Fibroblast of pulmonary artery (primary cell): ENCODE results near the gene RAP1A.

Experiments
- DNase-seq: peaks from one replicate; pipeline ENCODE4 v3.0.0-alpha.2; 2010; ENCODE audit warnings: low read depth
- H3K4me3 ChIP-seq: replicated peaks from 2 replicates; pipeline ENCODE4 v1.5.1; 2011; ENCODE audit warnings: low read depth, mild to moderate bottlenecking, control low read depth, low read length, moderate library complexity
- CTCF ChIP-seq: IDR thresholded peaks from 2 replicates; pipeline ENCODE4 v1.5.1; 2011; ENCODE audit warnings: mild to moderate bottlenecking, control low read depth, low read length, inconsistent platforms; ENCODE audit errors: missing control alignments

RAP1A gene

GRCh38 chr1:111660204-111661150, 40.9 kb downstream of the RAP1A start:
- DNase-seq = peak; percentile 41
- no peak overlapping the region for H3K4me3 ChIP-seq
- no peak for TF ChIP-seq CTCF

- DNase-seq = no peak
- H3K4me3 ChIP-seq = no peak overlapping the region
- TF ChIP-seq CTCF = no peak
Measured at GRCh38 chr1:111664652-111665051, 45.1 kb downstream of the RAP1A start.

GRCh38 chr1:111665497-111665896, 45.9 kb downstream of the RAP1A start:
- DNase-seq = no peak
- TF ChIP-seq CTCF = no peak
- H3K4me3 ChIP-seq = no peak overlapping the region

- no peak for DNase-seq
- H3K4me3 ChIP-seq = no peak overlapping the region
Measured at GRCh38 chr1:111666828-111667227, 47.2 kb downstream of the RAP1A start.

GRCh38 chr1:111669268-111669667, 49.7 kb downstream of the RAP1A start:
- no peak for DNase-seq
- no peak overlapping the region for H3K4me3 ChIP-seq
- TF ChIP-seq CTCF = no peak

More at GRCh38 chr1:111666828-111667227, 47.2 kb downstream of the RAP1A start:
- no peak for TF ChIP-seq CTCF

- no peak for TF ChIP-seq CTCF
- H3K4me3 ChIP-seq = no peak overlapping the region
- DNase-seq = no peak
Measured at GRCh38 chr1:111671852-111672251, 52.3 kb downstream of the RAP1A start.
